HEK293 (cell line): ENCODE data around the gene NAPA.

Experiments used
- ZNF223 ChIP-seq: fragments of 450-650 bp; formaldehyde crosslinking; IDR thresholded peaks from 2 replicates; pipeline ENCODE4 v1.5.1; 2016; ENCODE audit warnings: missing biosample characterization, missing genetic modification characterization
- TF ChIP-seq, protein P1 (sequence below): fragments of 450-650 bp; formaldehyde crosslinking; IDR thresholded peaks from 2 replicates; pipeline ENCODE4 v1.5.1; 2017; ENCODE audit warnings: missing biosample characterization, mild to moderate bottlenecking, missing genetic modification characterization, moderate library complexity

DNA sequence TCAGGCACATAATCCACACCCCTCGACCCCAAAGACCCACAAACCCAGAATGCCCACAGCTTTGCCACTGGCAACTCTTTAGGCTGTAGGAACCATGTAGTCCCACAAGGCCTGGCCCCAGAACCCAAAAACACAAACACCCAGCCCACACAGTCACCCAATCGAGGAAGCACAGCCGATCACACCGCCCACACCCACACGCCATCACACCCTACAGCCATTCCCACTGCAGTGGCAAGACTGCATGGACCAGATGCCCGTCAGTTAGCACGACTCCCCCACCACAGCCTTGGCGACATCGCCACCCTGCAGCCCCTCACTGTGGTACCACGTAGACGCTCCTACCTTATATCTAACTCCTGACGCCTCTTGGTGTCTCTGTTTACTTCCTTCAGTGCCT lies 71.5 kb downstream of the NAPA start:
- no peak for TF ChIP-seq ZNF223 (tag by site-specific recombination)
- TF ChIP-seq, protein P1, sequence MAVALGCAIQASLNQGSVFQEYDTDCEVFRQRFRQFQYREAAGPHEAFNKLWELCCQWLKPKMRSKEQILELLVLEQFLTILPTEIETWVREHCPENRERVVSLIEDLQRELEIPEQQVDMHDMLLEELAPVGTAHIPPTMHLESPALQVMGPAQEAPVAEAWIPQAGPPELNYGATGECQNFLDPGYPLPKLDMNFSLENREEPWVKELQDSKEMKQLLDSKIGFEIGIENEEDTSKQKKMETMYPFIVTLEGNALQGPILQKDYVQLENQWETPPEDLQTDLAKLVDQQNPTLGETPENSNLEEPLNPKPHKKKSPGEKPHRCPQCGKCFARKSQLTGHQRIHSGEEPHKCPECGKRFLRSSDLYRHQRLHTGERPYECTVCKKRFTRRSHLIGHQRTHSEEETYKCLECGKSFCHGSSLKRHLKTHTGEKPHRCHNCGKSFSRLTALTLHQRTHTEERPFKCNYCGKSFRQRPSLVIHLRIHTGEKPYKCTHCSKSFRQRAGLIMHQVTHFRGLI (tag by site-specific recombination): no peak
